ENCODE data around the gene BTBD9.

BTBD9 gene

DNA sequence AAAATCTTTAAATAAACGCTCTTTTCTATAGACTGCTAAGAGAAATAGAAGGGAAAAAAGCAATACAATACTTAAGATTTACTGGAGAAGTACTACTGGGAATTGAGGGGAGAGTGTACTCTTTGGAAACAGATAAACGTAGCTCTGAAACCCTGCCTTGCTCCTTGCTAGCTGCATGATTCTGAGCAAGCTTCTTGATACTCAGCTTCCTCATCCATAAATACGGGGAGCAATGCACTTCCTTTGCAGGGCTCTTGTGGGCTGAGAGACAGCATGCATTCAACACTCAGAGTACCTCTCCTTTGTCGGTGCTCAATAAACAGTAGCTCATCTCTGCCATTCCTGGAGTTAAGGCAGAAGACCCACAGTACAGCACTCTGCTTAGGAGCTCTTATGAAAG lies 159.7 kb downstream of the BTBD9 start:
- no peak for ATAC-seq
- TF ChIP-seq TOX (CRISPR knock-in tag; IDR thresholded peaks at IDR 0.05; ENCODE audit: borderline replicate concordance), result no peak
- TF ChIP-seq OSR1 (CRISPR knock-in tag; IDR thresholded peaks at IDR 0.05), result no peak
- TF ChIP-seq, protein P1, sequence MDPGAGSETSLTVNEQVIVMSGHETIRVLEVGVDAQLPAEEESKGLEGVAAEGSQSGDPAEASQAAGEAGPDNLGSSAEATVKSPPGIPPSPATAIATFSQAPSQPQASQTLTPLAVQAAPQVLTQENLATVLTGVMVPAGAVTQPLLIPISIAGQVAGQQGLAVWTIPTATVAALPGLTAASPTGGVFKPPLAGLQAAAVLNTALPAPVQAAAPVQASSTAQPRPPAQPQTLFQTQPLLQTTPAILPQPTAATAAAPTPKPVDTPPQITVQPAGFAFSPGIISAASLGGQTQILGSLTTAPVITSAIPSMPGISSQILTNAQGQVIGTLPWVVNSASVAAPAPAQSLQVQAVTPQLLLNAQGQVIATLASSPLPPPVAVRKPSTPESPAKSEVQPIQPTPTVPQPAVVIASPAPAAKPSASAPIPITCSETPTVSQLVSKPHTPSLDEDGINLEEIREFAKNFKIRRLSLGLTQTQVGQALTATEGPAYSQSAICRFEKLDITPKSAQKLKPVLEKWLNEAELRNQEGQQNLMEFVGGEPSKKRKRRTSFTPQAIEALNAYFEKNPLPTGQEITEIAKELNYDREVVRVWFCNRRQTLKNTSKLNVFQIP (CRISPR knock-in tag; IDR thresholded peaks at IDR 0.05; ENCODE audit: borderline replicate concordance, low read depth), result no peak
- no peak for TF ChIP-seq TCF4 (CRISPR knock-in tag; IDR thresholded peaks at IDR 0.05; ENCODE audit: borderline replicate concordance)
- no peak for TF ChIP-seq ARNTL (CRISPR knock-in tag; IDR thresholded peaks at IDR 0.05; ENCODE audit: borderline replicate concordance, low read depth)
- no peak for TF ChIP-seq ZNF8 (CRISPR knock-in tag; IDR thresholded peaks at IDR 0.05)
- TF ChIP-seq, protein P2, sequence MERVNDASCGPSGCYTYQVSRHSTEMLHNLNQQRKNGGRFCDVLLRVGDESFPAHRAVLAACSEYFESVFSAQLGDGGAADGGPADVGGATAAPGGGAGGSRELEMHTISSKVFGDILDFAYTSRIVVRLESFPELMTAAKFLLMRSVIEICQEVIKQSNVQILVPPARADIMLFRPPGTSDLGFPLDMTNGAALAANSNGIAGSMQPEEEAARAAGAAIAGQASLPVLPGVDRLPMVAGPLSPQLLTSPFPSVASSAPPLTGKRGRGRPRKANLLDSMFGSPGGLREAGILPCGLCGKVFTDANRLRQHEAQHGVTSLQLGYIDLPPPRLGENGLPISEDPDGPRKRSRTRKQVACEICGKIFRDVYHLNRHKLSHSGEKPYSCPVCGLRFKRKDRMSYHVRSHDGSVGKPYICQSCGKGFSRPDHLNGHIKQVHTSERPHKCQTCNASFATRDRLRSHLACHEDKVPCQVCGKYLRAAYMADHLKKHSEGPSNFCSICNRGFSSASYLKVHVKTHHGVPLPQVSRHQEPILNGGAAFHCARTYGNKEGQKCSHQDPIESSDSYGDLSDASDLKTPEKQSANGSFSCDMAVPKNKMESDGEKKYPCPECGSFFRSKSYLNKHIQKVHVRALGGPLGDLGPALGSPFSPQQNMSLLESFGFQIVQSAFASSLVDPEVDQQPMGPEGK (CRISPR knock-in tag; IDR thresholded peaks at IDR 0.05; ENCODE audit: borderline replicate concordance), result no peak
- TF ChIP-seq PPARA (CRISPR knock-in tag; IDR thresholded peaks at IDR 0.05; ENCODE audit: borderline replicate concordance), result no peak
- TF ChIP-seq, protein P3, sequence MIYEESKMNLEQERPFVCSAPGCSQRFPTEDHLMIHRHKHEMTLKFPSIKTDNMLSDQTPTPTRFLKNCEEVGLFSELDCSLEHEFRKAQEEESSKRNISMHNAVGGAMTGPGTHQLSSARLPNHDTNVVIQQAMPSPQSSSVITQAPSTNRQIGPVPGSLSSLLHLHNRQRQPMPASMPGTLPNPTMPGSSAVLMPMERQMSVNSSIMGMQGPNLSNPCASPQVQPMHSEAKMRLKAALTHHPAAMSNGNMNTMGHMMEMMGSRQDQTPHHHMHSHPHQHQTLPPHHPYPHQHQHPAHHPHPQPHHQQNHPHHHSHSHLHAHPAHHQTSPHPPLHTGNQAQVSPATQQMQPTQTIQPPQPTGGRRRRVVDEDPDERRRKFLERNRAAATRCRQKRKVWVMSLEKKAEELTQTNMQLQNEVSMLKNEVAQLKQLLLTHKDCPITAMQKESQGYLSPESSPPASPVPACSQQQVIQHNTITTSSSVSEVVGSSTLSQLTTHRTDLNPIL (CRISPR knock-in tag; IDR thresholded peaks at IDR 0.05; ENCODE audit: low read depth), result no peak
- no peak for TF ChIP-seq ZFP3 (CRISPR knock-in tag; IDR thresholded peaks at IDR 0.05)

DNA sequence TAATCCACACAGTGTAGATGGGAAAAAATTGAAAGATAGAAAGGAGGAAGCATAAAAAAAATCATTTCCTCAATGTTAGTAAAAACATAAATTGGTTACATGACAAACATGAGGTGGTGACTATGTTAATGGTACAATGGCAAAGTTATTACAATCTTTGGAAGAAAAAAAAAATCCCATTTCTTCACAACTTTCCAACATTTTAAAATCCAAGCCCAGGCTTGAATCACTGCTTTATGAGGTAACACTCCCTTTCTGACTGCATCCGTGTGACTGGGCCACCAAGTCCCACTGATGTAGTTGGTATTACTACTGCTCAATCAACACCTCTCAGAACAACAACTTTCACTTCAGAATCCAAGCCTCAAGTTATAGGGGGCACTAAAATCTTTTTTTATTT lies 160.4 kb downstream of the BTBD9 start:
- no peak for TF ChIP-seq GLIS3 (CRISPR knock-in tag; IDR thresholded peaks at IDR 0.05)
- TF ChIP-seq ZNF8 (CRISPR knock-in tag; IDR thresholded peaks at IDR 0.05), result no peak
- no peak for TF ChIP-seq ZFP3 (CRISPR knock-in tag; IDR thresholded peaks at IDR 0.05)
- TF ChIP-seq CSDC2 (CRISPR knock-in tag; IDR thresholded peaks at IDR 0.05), result no peak
- TF ChIP-seq, protein P4, sequence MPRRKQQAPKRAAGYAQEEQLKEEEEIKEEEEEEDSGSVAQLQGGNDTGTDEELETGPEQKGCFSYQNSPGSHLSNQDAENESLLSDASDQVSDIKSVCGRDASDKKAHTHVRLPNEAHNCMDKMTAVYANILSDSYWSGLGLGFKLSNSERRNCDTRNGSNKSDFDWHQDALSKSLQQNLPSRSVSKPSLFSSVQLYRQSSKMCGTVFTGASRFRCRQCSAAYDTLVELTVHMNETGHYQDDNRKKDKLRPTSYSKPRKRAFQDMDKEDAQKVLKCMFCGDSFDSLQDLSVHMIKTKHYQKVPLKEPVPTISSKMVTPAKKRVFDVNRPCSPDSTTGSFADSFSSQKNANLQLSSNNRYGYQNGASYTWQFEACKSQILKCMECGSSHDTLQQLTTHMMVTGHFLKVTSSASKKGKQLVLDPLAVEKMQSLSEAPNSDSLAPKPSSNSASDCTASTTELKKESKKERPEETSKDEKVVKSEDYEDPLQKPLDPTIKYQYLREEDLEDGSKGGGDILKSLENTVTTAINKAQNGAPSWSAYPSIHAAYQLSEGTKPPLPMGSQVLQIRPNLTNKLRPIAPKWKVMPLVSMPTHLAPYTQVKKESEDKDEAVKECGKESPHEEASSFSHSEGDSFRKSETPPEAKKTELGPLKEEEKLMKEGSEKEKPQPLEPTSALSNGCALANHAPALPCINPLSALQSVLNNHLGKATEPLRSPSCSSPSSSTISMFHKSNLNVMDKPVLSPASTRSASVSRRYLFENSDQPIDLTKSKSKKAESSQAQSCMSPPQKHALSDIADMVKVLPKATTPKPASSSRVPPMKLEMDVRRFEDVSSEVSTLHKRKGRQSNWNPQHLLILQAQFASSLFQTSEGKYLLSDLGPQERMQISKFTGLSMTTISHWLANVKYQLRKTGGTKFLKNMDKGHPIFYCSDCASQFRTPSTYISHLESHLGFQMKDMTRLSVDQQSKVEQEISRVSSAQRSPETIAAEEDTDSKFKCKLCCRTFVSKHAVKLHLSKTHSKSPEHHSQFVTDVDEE (CRISPR knock-in tag; IDR thresholded peaks at IDR 0.05), result no peak
- no peak for TF ChIP-seq RARB (CRISPR knock-in tag; IDR thresholded peaks at IDR 0.05)
- ATAC-seq, result no peak

DNA sequence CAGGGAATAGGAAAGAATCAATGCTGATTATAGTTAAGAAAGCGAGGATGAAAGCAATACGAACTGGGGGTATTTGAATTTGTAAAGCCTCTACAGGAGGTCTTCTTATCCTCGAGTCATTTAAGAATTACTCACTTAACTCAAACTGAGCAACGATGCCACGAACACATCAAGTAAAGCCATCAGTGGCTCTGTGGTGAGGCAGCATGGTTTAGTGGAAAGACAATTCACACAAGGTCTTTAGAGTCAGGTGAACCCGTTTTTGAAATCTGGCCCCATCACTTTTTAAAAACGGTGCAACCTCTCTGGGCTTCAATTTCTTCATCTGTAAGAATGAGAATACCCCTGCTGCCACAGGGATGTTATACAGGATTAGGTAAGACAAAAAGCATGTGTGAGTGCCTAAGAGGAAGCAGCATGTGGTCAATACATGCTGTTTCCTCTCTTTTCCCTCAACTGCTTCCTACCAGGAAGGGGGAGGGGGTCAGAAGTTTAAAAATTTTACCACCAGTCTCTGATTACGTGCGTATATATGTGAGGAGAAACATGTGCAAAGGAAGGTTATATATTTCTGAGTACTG lies 162.0 kb downstream of the BTBD9 start:
- TF ChIP-seq, protein P1 (CRISPR knock-in tag; IDR thresholded peaks at IDR 0.05; ENCODE audit: borderline replicate concordance, low read depth), result no peak
- TF ChIP-seq SNAI2 (CRISPR knock-in tag; IDR thresholded peaks at IDR 0.05) (no peak), OSR1 (CRISPR knock-in tag; IDR thresholded peaks at IDR 0.05) (no peak), ESRRG (CRISPR knock-in tag; IDR thresholded peaks at IDR 0.05) (no peak), ZNF8 (CRISPR knock-in tag; IDR thresholded peaks at IDR 0.05) (no peak), GLIS3 (CRISPR knock-in tag; IDR thresholded peaks at IDR 0.05) (no peak), TOX (CRISPR knock-in tag; IDR thresholded peaks at IDR 0.05; ENCODE audit: borderline replicate concordance) (no peak), ZC3H10 (CRISPR knock-in tag; IDR thresholded peaks at IDR 0.05) (no peak), RARB (CRISPR knock-in tag; IDR thresholded peaks at IDR 0.05) (no peak), CSDC2 (CRISPR knock-in tag; IDR thresholded peaks at IDR 0.05) (no peak), ZFP30 (CRISPR knock-in tag; IDR thresholded peaks at IDR 0.05) (no peak), PPARA (CRISPR knock-in tag; IDR thresholded peaks at IDR 0.05; ENCODE audit: borderline replicate concordance) (no peak), ISL1 (CRISPR knock-in tag; IDR thresholded peaks at IDR 0.05) (no peak), BACH2 (CRISPR knock-in tag; IDR thresholded peaks at IDR 0.05; ENCODE audit: borderline replicate concordance) (no peak)
- TF ChIP-seq, protein P4 (CRISPR knock-in tag; IDR thresholded peaks at IDR 0.05), result no peak
- TF ChIP-seq, protein P3 (CRISPR knock-in tag; IDR thresholded peaks at IDR 0.05; ENCODE audit: low read depth), result no peak

More for the DNA sequence above, 162.0 kb downstream of the BTBD9 start:
- no peak for ATAC-seq
